Midbrain (tissue), 1 donor: ENCODE data around the gene RHEX.
"Not testable (repeated sequence)": the region's sequence is repeated elsewhere in the genome, so short reads cannot be mapped to it uniquely, and the experiment has no call there.

Experiments
- DNase-seq: peaks from one replicate; lab custom pipeline; 2025; lab: John Stamatoyannopoulos, UW

Gene RHEX, protein sequence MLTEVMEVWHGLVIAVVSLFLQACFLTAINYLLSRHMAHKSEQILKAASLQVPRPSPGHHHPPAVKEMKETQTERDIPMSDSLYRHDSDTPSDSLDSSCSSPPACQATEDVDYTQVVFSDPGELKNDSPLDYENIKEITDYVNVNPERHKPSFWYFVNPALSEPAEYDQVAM

DNA sequence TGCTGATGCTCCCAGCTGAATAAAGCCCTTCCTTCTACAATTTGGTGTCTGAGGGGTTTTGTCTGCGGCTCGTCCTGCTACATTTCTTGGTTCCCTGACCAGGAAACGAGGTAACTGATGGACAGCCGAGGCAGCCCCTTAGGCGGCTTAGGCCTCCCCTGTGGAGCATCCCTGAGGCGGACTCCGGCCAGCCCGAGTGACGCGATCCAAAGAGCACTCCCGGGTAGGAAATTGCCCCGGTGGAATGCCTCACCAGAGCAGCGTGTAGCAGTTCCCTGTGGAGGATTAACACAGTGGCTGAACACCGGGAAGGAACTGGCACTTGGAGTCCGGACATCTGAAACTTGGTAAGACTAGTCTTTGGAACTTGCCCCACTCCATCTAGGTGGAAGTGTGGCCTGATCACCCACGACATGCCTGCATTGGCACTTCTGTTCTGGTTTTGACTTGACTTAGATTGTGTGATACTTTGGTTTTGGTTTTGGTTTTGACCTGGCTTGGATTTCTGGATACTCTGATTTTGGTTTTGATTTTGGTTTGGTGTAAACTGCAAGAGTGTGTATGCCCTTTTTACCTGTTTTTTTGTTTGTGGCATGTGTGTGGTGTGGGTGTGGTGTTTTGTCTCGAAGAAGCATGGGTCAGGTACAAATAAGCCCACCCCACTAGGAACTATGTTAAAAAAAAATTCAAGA, at the start of gene RHEX:
TSS of gene RHEX (plus strand) at position 255 of the 692 bp plus-strand sequence. CDS start 44,656 bp downstream, outside the sequence.
- not testable (repeated sequence) for DNase-seq

DNA sequence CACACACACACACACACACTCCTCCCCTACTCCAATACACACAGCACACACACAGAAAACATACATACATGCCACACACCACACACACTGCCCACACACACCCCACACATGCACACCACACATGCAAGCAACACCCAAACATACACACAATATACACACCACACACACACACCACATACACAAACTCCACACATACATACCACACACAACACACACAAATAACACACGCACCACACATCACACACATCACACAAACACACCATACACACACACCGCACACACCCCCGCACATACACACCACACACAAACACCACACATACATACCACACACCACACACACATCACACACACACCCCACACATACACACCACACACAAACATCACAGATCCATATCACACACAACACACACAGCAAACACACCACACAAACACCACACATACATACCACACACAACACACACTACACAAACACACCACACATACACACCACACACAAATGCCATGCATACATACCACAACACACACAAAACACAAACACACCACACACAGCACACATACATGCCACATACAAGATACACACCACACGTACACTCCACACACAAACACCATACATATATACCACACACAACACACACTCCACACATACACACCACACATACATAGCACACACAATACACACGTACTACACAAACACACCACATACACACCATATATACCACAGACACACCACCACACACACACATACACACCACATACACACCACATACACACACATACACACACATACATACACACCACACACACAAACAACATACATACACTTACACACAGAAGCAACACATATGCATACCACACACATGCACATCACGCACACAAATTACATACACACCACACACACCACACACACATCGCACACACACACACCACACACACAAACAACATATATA, 48.8 kb upstream of the RHEX start:
- no peak for DNase-seq

DNA sequence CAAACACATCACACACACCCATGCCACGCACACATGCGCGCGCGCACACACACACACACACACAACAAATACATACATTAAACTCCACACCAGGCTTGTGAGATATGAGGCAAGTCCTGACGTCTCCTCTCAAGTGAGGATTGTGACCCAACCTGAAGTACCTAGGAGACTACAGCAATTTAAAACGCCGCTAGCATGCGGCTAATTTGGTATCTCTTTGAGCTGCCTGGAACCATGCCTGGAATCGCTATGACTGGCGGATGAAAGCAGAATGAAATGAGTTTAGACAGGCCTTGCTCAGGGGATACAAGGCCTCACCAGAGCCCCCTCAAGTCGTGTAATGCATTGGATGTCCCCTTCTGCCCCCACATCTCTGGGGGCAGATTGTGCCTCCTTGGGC, 48.1 kb upstream of the RHEX start:
- no peak for DNase-seq

DNA sequence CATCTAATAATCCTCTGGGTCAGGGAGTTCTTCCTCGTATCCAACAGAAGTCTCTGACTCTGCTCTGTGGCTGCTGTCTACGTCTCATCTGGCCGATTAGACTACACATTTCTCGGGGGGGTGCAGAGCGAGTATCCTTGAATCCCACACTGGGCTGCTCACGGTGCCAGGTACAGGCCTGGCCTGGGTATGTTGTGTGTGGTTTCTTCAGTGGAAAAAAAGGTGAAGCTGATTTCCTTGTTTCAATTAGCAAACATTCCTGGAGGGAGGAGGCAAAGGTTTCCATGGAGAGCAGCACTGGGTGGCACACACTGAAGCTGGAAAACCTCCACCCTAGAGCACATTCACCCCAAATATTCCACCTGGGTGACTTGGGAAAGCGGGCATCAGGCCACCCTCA, 47.7 kb upstream of the RHEX start:
- no peak for DNase-seq

DNA sequence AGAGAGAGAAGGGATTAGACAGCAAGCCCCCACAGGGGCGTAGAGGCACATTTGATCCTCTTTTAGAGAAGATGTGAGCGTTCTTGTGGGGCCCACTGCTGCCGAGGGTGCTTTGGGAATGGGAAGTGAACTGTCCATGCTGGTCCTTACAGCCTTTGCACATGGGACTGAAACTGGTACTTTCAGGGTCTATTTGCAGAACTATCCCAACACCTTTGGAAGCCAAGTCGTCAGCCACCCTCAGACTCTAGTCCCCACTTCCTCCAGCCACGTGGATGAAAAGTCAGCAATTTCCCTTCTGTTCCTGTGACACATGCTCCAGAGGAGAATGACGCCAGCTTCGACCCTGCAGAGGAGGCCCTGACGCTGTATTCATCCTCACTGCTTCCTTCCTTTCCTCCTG, 47.2 kb upstream of the RHEX start:
- DNase-seq: no peak

DNA sequence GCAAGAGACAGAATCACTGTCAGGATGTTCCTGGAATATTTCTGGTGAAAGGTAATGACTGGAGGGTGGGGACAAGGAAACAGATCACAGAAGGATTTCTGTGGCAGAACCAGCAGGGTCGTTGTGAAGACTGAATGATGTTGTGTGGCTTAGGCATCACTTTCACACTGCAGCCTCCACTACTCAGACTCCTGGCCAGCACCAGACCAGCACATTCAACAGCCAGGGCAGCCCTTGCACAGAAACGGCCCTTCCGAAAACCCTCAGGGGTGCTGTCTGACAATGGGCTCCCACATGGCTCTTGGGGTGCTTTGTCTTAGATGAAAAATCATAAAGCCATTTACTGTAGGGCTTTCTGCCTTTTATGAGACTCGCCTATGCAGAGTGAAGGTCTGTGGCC, 46.0 kb upstream of the RHEX start:
- no peak for DNase-seq

DNA sequence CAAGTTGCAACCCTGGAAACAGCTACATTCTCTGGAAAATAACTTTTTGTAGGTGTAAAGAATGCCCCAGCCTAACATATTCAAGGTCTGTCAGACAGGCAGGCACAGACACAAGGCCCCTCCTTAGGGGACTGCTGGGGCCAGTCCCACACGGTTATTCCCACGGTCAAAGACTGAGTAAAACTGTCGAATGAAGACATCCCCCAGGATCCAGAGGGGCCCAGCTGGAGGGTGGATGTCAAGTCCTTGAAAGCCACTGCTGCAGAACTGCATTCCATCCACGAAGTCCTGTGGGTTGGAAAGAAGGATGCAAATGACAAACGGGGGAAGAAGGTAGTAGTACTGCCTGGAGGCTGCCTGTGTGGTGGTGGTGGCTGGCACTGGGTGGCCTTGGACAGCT, 42.9 kb upstream of the RHEX start:
- no peak for DNase-seq

DNA sequence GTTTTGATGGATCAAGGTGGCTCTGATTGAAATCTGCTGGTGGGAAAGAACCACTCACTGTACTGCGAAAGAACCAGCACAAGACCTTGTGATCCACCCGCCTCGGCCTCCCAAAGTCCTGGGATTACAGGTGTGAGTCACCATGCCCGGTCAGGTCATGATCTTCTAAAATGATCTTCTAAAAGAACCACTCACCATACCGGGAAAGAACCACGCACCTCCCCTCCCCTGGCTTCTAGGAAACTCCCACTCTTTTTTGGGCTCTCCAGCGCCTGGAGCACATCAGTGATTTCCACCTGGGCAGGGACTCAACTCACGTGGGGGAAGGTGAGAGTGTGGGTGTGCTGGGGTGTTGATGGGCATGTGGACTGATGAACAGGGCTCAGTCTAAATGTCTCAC, 41.9 kb upstream of the RHEX start:
- no peak for DNase-seq

DNA sequence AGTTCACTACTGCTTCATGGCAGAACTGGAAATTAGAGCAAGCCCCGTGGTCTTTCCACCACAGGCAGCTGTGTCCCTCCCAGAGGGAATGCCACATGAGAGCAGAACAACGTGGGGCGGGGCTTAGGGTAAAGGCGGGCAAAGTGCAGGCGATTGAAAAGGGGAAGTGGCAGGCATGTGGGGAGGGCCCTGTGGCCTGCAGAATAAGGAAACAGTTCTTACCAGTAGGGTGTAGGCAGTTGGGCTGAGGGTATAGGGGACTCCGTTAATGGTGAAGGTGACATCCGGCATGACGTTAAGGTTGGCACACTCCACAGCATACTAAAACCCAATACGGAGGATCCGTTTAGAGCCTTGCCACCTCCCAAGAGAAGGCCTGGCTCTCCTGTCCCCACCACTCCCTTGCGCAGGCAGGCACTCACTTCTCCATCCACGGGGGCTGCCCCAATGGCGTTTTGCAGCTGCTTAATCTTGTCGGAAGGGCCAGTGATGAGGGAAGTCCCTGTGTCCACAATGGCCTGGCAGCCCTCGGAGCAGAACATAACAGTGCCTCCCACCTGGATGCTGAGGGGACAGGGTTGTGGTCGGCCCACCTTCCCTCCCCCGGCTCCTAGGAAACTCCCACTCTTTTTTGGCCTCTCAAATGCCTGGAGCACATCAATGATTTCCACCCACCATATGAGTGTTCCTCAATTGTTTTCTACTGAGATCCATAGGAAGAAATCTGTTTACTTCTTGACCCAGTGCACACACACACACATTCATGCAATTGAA, 40.7 kb upstream of the RHEX start:
- DNase-seq: peak; percentile 33

DNA sequence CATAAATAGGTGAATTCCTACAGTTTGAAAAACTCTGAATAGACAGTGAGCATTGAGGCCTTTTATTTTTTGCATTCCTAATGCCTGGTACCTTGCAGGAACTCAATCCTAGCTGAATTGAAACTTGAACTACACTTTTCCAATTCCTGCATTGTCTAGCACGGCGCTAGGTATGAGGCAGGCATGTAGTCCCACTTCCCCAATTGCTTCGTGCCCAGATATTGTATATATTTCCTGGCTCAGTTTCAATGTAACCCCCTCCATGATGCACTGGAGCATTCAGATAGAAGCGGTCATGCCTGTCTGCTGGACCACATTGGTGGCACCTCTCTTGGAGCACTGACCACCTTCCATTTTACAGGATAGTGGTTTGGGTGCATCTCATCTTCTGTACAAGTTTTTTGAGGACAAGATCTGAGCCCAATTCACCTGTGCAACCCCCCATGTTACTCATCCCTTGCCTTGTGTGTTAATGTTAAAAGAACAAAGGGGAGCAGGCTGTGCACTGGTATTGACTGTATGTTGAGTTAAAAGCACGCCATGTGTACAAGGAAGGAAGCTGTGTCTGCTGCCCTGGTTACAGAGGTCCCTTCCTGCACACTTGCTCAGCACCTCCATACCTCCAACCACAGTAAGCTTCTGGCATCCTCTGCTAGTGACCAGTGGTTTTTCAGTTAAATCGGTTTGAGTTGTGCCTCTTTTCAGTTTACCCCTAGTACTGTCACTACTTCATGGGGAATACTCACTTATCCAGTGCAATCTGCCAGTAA, 39.8 kb upstream of the RHEX start:
- DNase-seq: no peak

DNA sequence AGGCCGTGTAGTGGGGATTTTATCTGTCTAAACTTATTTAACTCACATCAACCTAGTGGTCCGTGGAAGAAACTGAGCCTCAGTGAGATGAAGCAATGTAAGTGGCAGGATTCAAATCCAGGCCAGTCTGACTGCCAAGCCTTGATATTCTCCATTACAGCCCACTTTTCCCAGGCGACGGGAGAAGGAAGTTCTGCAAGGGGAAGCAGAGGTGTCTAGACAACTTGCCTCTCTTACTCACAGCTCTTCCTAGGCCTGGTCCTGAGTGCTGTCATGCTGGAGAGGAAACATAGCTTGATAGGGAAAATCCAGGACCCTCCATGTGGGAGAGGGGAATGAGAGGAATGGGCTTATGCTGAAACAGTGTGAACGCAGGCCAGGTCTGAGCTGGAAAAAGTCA, 38.4 kb upstream of the RHEX start:
- no peak for DNase-seq

DNA sequence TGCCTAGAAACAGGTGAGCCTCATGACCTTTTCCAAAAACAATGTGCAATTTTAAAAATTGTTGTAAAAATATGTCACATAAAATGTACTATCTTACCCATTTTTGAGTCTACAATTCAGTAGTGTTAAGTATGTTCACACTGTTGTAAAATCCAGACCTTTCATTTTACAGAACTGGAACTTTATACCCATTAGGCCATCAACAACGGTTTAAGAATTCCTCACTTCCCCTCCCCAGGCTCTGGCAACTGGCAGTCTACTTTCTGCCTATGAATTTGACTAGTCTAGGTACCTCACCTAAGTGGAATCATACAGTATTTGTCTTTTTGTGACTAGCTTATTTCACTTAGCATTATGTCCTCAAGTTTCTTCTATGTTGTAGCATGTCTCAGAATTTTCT, 37.9 kb upstream of the RHEX start:
- no peak for DNase-seq

DNA sequence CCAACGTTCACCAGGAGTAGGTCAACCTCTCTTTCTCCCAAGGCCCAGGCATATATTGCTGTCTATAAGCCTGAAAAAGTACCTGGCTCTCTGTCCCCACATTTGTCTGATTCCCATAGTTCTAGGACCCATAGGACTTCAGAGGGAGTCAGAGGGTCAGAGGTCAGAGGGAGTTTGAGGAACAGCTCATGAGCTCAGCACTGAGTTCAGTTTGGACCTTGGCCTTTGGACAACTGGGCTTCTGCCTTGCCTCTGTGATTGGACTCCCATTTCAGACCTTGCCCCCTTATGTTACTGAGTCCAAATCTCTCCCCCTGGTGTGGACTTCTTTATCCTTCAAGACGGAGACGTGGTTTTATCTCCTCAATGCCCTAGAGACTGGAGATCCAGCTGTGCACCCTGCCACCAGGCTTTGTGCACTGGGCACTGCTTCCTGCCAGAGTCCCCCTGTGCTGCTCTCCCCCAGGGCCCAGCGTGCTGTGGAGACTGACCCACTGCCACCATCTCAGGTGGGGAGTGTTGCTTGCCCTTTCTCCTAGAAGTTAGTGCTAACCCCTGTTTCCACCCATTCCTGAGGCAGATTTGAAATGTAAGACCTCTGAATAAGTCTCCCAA, 32.5 kb upstream of the RHEX start:
- no peak for DNase-seq

DNA sequence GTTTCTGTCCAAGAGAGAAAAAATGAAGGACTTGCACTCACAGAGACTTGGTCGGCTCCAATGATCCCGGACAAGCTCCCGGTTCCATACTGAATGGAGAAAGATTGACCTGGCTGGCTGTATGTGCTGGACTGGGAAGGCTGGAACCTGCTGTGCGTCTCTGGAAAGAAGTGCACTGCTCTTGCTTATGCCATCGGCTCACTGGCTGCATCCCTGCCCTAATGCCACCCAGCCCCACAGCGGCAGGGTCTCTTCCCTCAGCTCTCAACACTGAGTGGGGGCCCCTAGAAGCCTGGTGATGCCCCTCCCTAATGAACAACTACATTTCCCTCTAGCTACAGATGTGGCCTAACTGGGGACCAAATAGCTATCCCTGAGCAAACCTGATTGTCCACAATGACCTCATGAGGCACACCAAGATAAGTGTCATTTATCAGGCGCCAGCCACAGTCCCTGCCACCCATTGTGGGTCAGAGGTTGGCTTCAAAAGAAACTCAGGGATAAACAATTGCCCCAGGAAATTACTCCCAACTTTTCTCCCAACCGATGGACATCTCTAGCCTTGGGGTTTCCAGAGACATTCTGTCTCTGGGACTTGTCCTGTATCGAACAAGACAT, 31.9 kb upstream of the RHEX start:
- DNase-seq: no peak

DNA sequence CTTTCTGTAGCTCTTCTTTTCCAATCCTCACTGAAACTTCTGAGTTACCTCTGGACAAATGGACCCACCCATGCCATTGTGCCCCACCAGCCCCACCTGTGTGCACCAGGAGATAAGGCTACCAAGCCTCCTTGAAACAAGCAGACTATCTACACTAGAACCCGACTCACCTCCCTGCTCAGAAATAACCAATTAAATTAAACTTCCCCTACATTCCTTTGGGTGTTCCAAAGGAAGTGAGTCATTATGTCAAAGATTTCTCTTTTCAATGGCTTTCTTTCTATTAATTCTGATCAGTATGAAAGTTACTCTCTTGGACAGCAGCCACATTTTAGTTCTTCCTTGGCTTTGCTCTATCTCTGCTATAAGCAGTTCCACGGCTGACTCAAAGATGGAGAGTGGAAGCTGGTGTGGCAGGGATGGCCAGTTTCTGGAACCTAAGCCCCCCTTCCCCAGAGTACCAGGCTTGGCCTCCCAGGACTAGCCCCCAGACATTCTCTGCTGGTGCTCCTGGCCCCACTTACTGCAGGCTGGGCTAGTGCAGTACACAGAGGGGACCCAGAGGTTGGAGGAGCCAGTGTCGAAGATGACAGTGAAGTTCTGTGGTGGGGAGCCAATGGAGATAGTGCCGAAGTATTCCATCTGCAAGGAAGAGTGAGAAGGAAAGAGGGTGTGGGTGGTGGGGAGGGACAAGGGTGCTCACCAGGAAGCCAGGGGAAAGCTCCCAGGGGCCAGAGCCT, 31.2 kb upstream of the RHEX start:
- no peak for DNase-seq

DNA sequence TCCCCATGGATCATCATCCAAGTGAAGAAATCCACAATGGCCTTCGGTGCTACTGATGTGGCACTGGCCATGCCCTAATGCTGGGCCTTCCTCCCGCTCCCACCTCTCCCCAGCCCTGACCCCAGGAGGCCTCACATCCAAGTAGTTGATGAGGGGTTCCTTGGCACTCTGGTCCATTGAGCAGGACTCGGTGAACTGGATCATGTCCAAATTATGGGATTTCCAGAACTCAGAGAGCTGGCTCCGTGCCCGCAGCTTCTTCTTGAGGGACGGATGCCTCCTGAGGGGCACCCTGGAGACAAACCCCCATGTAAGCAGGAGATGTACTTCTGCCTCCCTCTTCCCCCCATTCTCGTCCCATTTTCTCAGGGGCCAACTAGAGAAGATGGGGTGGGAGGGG, 30.2 kb upstream of the RHEX start:
- no peak for DNase-seq

DNA sequence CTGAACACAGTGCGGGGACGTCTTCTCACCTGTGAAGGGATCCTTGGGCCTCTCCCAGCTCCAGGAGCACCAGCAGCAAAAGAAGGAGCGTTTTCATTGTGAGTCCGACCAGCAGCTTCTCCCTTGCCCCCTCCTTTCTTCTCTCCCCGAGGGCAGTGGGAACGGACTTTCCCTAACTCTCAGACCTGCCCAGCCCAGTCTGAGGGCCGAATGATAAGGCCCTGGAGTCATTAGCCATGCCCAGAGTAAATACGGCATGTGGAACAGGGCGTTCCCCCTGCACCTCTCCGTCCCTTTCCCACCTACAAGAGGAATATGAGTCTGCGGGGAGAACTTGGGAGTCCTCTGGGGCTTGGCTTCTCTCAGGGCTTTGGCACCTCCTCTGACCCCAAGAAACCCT, 29.3 kb upstream of the RHEX start, which contains the start of gene CTSE:
TSS of gene CTSE (minus strand) at position 201 of the 400 bp plus-strand sequence. CDS start at position 97, 104 bp downstream.
- DNase-seq: no peak

DNA sequence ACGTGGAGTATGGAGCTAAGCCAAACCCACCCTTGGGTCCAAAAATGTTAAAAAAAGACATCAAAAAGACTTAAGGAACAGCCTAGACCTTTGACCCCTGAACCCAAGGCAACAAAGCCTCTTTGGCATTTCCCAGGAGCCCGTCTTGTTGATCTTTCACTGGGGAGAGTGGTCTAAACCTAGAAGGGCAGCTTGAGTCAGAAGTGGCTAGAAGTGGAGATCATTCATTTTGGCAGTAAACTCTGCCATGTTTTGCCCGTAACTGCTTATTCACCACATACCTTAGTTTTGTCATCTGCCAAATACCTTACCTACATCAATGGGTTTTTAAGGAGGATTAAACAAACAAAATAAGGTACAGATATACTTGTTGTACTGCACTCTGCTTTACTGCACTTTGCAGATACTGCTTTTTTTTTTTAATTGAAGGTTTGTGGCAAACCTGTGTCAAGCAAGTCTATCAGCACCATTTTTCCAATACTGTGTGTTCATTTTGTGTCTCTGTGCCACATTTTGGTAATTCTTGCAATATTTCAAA, 27.6 kb upstream of the RHEX start:
- DNase-seq: no peak

DNA sequence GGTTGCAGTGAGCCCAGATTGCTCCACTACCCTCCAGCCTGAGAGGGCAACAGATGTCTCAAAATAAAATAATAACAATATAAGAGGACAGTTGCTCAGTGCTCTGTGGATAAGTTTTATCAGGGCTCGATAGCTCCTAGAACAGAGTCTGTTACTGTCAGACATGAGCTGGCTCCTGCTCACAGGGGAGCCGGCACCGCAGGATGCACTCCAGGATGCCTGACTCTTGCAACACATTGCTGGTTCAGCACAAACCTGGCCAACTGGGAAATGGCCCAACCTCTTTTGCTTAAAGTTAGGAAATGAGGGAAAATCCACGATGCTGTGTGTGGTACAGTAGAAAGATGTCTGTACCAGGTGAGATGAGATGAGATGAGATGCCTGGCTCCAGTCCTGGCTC, 23.5 kb upstream of the RHEX start:
- DNase-seq: no peak
